Activated CD4-positive, CD25-positive, alpha-beta regulatory T cell treated with anti-CD3 and anti-CD28 coated beads, Interleukin-2, amount 50 U/mL, for 16 hours (primary cell): ENCODE results near the gene IRF1.
"Not testable (repeated sequence)": the region's sequence is repeated elsewhere in the genome, so short reads cannot be mapped to it uniquely, and the experiment has no call there.

ENCODE experiments used
- DNase-seq: peaks from one replicate; pipeline ENCODE4 v3.0.0-alpha.2; 2020; ENCODE audit warnings: low read depth, low spot score

The IRF1 gene

DNA sequence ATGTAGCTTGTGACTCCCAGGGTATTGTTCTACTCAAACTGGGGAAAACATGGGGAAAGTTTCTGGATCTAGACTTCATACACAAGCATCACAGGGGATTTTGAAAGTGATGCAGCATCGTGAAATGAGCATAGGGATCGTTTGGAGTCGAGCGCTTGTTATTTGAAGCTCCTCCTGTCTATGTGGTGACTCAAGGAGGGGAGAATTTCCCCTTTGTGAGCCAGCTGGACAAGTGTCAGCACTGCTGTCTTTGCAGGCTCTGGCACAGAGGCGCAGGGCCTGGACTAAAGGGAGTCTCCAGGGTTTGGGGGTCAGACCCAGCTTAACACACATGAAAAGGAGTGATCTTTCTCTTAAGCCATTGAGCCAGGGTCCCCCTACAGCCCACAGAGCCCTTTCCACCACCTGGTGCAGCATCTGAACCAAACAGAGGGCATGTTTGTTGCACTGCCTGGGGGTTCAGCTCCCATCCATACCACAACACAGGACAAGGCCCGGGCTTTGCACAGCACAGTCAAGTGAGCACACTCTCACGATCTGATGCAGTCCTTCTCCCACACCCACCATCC, 51.0 kb downstream of the IRF1 start:
- no peak for DNase-seq

DNA sequence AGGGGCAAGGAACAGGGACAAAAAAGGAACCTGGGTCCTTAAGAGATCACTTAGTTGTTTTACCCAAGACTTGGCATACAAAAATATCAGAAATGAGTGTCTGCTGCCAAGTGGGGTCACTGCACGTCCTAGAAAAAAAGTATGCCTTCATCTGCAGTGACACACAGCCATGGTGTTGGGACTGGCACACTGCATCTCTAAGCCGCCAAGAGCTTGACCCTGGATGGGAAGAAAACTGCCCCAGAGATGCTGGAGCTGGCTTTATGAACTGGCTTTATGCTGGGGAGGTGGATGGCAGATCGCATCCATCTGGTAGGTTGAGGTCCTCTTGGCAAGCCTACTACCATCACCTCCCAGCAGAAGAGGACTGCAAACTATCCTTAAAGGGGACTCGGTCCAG, 51.7 kb downstream of the IRF1 start:
- no peak for DNase-seq

DNA sequence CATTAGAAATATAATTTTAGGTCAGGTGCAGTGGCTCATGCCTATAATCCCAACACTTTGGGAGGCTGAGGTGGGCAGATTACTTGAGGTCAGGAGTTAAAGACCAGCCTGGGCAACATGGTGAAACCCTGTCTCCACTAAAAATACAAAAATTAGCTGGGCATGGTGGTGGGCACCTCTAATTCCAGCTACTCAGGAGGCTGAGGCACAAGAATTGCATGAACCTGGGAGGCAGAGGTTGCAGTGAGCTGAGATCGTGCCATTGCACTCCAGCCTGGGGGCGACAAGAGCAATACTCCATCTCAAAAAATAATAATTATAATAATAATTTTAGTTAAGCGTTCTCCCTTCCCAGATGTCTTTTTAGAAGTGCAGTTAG, 52.3 kb downstream of the IRF1 start:
- DNase-seq = not testable (repeated sequence)

DNA sequence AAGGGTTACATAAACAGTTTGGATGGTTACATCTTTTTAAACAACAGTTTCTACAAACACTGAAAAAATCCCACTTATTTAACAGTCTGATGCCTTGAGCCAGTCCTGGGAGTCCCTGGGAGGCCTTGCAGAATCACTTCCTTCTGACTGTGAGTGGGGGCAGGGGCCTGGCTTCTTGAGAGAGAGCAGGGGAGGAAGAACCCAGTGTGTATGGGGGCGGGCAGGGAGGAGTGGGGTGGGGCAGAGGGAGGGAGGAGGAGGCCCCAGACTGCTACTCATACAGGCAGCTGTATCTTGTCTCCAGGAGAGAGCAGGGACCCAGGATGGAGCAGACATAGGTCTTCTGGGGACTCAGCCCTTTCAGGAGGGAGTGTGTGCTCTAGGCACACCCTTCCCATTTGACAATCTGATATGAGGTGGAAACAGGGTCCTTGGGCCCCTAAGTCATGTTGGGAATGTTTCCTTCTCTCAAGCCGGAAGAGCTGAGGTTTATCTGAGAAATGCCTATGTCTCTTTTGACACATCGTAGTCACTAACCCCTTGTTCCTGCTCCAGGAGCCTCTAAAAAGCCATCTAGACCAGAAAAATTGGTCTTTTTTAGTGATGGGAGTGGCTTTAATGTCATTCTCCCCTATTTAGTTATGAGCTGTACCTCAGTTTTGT, 52.8 kb downstream of the IRF1 start:
- DNase-seq = peak; percentile 21

DNA sequence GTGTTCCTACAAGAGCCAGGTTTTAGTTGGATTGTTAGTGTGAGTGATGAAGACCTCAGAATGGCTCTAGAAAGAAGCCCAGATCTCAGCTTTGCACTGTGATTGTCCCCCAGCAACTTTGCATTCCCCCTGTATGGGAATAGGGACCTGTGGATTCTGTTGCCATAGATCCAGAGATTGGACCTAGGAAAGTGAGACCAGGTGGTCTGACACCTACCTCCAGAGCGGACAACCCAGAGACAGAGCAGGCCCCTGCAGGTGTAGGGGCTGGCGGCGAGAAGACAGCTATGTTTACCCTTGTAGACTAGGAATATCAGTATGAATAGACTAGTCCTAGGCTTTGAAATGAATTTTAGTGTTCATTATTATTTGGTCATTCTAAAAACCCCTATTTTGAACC, 53.6 kb downstream of the IRF1 start:
- no peak for DNase-seq

DNA sequence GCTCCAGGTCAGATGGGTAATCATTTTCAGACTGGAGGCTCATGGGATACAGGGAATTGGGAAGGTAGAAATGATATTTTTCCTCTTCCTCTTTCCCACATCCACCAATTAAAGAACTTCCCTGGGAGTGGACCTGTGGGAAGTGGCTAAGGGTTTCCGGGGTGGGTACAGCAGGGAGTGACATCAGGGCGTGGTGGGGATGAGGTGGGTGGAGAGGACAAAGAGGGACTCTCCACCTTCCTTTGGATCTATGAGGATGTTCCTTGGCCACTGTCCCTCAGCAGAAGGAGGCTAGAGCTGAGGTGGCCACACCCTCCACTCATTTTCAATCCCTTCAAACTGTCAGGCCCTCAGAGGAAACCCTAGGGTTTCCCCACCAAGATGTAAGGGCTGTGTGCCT, 54.7 kb downstream of the IRF1 start:
- DNase-seq = no peak

DNA sequence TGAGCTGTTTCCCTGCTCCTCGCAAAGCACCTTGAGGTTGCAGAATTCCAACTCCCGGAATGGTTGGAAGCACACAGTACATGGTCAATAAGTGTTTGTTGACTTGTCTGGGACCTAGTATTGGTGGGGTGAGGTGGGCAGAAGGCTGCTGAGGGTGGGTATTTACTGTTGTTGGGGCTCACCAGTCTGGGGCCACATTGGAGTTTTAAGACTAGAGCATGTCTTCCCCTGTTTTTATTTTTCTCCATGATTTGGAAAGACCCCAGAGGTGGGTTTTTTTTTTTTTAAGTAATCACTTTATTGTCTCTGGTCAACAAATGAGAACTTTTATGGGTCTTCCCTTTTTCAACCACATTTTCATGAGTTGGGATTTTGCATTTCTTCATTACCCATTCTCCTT, 55.1 kb downstream of the IRF1 start:
- no peak for DNase-seq

DNA sequence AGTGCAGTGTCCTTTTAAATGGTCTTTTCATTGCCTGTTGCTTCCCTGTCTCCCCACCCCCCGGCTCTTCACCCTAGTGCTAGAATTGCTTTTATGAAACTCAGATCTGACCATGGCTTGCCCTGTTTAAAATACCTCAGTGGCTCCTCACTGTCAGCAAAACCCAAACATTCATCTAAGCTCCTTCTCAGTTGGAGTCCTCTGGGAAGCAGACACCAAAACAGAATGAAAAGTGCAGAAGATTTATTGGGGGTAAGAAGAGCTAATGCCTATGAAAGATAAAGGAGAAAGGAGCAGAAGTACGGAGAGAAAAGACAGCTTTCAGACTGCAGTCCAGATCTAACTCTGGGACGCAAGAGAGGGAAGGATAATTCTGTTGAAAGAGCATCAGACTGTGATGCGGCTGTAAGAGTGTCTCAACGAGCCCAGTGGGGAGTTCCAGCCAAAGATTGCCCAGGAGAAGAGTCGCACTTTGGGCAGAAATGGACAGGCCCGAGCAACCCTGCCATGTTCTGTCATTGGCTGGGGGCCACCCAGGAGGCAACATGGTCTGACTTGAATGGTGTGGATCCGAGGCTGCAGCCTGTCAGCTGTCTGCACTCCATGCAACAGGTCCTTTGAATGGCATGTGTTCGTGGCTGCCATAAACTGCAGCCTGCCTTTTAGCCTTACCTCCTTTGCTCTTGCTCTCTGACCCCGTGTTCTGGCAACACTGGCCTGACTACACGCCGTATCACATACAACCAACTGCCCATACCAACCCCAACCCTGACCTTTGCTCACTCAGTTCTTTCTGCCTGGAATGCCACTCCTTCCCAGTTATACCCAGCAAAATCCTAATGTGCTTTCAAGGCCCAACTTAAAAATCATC, 55.9 kb downstream of the IRF1 start:
- no peak for DNase-seq

DNA sequence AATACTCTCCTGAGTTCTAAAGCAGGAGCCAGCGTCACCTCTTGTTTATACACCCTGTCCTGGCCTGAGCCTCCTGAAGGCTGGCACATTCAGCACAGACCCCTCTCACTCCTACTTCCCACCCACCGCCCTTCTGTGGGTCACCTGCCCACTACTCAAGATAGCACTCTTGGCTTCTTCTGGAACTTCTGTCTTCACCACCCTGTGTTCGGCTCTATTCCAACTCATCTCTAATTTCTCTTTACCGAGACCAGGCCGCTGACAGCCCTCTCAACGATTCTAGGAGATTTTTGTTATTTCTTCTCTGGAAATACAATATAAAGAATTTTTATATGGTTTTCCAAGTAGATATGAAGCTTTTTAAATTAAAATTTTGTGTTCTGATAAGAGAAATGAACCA, 57.4 kb downstream of the IRF1 start:
- DNase-seq = no peak

DNA sequence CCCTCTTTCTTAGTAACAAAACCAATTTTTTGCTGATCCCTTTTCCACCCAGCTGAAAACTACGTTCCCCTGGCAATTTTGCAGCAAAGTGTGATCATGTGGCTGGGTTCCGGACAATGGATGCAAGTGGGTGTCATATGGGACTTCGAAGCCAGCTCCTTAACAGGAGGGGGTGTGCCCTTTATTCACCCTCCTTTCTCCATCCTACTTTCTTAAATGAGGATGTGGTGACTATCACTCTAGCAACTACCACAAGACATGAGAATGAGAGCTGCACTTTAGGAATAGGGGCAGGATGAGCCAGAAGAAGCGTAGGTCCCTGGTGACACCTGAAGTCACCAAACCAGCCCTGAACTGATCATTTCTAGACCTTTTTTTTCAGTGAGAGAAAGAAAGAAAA, 58.9 kb downstream of the IRF1 start:
- DNase-seq = no peak
